GM10266 (cell line): ENCODE results near the gene TMEM54.
"Not testable (repeated sequence)": the region's sequence is repeated elsewhere in the genome, so short reads cannot be mapped to it uniquely, and the experiment has no call there.

Experiments used
- DNase-seq: peaks from one replicate; pipeline ENCODE4 v3.0.0; 2012; ENCODE audit errors: extremely low spot score
- TF ChIP-seq, protein P1 (sequence below): IDR thresholded peaks from 2 replicates; pipeline ENCODE4 v1.5.1; 2012; ENCODE audit warnings: mild to moderate bottlenecking, low read depth; ENCODE audit not compliant: control insufficient read depth, insufficient read depth; ENCODE audit errors: missing control alignments

The TMEM54 gene

DNA sequence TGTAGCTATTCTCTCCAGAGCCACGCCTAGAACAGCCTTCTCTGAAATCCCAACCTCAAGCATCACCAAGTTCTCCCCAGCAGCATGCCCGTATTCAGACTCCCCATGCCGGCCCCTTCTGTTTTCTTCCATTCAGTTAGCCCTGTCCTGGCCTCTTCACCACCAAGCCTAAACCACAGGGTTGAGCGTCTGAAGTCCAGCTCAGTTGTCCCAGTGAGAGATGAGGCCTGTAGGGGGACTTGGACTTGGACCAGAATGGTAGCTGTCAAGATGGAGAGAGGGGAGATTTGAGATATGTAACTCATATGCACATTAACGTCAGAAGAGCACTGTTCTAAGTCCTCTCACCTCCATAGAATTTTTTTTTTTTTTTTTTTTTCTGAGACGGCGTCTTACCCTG, 5.5 kb upstream of the TMEM54 start:
- DNase-seq, result no peak
- TF ChIP-seq, protein P1, sequence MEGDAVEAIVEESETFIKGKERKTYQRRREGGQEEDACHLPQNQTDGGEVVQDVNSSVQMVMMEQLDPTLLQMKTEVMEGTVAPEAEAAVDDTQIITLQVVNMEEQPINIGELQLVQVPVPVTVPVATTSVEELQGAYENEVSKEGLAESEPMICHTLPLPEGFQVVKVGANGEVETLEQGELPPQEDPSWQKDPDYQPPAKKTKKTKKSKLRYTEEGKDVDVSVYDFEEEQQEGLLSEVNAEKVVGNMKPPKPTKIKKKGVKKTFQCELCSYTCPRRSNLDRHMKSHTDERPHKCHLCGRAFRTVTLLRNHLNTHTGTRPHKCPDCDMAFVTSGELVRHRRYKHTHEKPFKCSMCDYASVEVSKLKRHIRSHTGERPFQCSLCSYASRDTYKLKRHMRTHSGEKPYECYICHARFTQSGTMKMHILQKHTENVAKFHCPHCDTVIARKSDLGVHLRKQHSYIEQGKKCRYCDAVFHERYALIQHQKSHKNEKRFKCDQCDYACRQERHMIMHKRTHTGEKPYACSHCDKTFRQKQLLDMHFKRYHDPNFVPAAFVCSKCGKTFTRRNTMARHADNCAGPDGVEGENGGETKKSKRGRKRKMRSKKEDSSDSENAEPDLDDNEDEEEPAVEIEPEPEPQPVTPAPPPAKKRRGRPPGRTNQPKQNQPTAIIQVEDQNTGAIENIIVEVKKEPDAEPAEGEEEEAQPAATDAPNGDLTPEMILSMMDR, result no peak

DNA sequence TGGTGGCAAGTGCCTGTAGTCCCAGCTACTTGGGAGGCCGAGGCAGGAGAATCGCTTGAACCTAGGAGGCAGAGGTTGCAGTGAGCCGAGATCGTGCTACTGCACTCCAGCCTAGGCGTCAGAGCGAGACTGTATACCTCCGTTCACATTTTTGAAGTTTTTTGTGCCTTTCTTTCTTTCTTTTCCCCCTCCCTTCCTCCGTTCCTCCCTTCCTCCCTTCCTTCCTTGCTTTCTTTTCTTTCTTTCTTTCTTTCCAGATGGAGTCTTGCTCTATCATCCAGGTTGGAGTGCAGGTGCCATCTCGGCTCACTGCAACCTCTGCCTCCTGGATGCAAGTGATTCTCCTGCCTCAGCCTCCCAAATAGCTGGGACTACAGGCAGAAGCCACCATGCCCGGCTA, 4.4 kb upstream of the TMEM54 start:
- not testable (repeated sequence) for DNase-seq

DNA sequence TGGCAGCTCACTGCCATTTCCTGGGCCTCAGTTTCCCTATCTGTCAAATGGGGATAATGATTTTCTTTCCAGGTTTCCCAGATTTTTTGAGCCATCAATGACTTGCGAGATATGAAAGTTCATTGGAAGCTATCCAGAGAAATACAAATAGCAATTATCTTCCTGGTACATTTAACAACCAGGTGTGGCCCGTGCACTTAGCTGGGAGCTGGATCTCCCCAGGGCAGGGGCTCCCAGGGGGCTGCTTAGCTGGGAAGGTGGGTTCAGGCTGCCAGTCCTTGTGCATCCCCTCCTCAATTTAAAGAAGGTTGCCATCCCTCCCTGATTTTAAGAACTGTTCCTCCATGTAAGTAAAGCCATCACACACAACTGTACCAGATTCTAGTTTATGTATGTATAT, 3.6 kb upstream of the TMEM54 start:
- DNase-seq, result no peak
- TF ChIP-seq, protein P1, result no peak

DNA sequence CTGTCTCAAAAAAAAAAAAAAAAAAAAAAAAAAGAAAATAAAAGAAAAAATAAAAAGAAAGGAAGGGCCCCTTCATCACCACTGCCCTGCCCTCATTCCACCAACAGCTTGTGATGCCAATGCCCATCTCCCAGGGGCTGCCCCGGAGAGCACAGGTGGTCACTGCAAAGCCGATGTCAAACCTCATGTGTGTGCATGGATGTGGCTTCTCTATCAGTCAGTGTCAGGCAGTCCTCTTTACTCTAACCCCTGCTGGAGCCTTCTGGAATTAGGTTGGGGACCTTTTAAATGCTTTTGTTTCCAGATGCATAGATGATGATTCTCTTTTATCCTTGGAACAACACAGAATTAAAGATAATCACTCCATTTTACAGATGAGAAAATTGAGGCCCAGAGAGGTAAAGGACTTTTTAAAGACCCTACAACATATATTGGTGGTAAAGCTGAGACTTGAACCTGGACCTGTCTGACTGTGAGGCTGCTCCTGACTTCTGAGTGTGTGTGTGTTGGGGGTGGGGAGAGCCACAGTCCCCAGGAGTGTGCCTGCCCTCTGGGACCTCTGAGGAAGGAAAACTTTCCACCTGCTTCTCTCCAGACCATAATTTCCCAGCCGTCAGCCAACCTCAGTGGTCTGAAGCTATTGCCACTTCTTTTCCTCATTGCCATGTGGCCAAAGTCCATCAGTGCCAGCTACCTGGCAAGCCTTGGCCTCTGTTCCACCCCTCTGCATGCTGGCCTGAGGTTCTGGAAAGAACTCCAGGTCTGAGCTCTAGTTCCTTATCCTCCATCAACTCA, 3.0 kb upstream of the TMEM54 start:
- TF ChIP-seq, protein P1, result no peak
- DNase-seq, result no peak

DNA sequence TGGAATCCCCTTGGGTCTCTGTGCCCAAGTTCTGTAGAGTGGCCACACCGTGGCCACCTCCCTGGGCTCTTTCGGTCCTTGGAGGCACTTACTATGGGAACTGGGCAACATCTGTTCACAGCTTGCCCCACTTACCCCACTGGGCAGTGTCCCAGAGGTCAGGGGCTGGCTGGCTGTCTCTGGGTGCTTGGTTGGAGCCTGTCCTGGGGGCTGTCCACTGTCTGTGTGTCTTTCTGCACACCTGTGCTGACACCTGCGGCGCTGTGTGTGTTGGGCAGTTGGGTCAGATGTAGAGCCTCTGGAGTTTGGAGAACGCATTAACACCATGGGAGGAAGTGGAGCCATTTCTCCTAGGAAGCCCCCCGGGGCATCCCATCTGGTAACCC, 1.3 kb upstream of the TMEM54 start:
- no peak for DNase-seq
- TF ChIP-seq, protein P1, result no peak

- TF ChIP-seq, protein P1, result no peak
- no peak for DNase-seq
Observed at GRCh38 chr1:32901823-32902534, 790 bp upstream of the TMEM54 start.

- TF ChIP-seq, protein P1, result no peak
- DNase-seq, result no peak
Observed at GRCh38 chr1:32900371-32900955, 726 bp downstream of the TMEM54 start.
